ENCODE measurements around the gene STXBP1.

DNA sequence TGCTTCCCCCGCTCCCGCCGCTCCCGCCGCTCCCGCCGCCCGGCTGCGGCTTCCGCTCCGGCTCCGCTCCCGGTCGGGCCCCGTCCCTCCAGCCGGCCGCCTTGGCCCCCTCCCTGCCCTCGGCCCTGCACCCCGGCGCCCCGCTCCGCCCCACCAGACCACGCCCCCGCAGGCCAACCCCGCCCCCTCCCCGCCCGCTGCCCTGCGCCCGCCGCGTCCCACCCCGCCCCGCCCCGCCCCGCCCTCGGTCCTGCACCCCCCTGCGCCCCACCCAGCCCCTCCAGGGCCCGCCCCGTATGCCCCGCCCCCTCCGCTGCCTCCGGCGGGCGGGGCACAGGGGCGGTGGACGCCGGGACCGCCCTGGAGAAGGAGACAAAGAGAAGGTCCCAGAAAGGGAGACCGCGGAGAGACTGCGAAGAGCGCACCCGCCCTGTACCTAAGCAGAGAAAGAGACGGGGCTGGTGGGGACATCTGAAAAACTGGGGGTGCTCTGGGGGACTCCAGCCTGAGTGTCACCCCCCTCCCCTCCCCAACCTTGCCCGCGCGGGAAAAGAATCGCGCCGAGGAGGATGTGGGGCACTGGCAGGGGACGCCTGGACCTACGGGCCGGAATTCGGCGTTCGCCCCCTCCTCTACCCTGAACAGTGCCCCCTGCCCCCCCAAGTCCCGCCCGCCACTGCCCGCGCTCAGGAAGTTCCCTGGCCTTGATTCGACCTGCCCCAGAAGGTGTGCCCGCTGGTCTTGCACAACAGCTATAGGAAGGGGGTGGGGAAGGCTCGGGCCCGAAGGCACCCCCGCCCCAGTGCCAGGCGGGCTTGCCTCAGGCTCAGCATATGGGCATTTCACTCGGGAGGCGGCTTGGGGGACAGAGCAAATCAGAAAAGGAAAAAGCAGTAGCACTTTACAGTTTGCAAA, 42.8 kb upstream of the STXBP1 start:
- TF ChIP-seq, protein P1, sequence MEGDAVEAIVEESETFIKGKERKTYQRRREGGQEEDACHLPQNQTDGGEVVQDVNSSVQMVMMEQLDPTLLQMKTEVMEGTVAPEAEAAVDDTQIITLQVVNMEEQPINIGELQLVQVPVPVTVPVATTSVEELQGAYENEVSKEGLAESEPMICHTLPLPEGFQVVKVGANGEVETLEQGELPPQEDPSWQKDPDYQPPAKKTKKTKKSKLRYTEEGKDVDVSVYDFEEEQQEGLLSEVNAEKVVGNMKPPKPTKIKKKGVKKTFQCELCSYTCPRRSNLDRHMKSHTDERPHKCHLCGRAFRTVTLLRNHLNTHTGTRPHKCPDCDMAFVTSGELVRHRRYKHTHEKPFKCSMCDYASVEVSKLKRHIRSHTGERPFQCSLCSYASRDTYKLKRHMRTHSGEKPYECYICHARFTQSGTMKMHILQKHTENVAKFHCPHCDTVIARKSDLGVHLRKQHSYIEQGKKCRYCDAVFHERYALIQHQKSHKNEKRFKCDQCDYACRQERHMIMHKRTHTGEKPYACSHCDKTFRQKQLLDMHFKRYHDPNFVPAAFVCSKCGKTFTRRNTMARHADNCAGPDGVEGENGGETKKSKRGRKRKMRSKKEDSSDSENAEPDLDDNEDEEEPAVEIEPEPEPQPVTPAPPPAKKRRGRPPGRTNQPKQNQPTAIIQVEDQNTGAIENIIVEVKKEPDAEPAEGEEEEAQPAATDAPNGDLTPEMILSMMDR (IDR thresholded peaks at IDR 0.05; ENCODE audit: control extremely low read depth in 1 of 3, insufficient read depth in 1 of 3, low read depth in 1 of 3, low read length in 3 of 3) = no peak
- no peak for TF ChIP-seq BRCA1 (IDR thresholded peaks at IDR 0.05; ENCODE audit: low read depth, low read length)
- no peak for TF ChIP-seq MAFK (IDR thresholded peaks at IDR 0.05; ENCODE audit: low read depth, low read length)
- no peak for TF ChIP-seq GABPA (IDR thresholded peaks at IDR 0.05; ENCODE audit: borderline replicate concordance, insufficient read depth, low read length)
- TF ChIP-seq, protein P2, sequence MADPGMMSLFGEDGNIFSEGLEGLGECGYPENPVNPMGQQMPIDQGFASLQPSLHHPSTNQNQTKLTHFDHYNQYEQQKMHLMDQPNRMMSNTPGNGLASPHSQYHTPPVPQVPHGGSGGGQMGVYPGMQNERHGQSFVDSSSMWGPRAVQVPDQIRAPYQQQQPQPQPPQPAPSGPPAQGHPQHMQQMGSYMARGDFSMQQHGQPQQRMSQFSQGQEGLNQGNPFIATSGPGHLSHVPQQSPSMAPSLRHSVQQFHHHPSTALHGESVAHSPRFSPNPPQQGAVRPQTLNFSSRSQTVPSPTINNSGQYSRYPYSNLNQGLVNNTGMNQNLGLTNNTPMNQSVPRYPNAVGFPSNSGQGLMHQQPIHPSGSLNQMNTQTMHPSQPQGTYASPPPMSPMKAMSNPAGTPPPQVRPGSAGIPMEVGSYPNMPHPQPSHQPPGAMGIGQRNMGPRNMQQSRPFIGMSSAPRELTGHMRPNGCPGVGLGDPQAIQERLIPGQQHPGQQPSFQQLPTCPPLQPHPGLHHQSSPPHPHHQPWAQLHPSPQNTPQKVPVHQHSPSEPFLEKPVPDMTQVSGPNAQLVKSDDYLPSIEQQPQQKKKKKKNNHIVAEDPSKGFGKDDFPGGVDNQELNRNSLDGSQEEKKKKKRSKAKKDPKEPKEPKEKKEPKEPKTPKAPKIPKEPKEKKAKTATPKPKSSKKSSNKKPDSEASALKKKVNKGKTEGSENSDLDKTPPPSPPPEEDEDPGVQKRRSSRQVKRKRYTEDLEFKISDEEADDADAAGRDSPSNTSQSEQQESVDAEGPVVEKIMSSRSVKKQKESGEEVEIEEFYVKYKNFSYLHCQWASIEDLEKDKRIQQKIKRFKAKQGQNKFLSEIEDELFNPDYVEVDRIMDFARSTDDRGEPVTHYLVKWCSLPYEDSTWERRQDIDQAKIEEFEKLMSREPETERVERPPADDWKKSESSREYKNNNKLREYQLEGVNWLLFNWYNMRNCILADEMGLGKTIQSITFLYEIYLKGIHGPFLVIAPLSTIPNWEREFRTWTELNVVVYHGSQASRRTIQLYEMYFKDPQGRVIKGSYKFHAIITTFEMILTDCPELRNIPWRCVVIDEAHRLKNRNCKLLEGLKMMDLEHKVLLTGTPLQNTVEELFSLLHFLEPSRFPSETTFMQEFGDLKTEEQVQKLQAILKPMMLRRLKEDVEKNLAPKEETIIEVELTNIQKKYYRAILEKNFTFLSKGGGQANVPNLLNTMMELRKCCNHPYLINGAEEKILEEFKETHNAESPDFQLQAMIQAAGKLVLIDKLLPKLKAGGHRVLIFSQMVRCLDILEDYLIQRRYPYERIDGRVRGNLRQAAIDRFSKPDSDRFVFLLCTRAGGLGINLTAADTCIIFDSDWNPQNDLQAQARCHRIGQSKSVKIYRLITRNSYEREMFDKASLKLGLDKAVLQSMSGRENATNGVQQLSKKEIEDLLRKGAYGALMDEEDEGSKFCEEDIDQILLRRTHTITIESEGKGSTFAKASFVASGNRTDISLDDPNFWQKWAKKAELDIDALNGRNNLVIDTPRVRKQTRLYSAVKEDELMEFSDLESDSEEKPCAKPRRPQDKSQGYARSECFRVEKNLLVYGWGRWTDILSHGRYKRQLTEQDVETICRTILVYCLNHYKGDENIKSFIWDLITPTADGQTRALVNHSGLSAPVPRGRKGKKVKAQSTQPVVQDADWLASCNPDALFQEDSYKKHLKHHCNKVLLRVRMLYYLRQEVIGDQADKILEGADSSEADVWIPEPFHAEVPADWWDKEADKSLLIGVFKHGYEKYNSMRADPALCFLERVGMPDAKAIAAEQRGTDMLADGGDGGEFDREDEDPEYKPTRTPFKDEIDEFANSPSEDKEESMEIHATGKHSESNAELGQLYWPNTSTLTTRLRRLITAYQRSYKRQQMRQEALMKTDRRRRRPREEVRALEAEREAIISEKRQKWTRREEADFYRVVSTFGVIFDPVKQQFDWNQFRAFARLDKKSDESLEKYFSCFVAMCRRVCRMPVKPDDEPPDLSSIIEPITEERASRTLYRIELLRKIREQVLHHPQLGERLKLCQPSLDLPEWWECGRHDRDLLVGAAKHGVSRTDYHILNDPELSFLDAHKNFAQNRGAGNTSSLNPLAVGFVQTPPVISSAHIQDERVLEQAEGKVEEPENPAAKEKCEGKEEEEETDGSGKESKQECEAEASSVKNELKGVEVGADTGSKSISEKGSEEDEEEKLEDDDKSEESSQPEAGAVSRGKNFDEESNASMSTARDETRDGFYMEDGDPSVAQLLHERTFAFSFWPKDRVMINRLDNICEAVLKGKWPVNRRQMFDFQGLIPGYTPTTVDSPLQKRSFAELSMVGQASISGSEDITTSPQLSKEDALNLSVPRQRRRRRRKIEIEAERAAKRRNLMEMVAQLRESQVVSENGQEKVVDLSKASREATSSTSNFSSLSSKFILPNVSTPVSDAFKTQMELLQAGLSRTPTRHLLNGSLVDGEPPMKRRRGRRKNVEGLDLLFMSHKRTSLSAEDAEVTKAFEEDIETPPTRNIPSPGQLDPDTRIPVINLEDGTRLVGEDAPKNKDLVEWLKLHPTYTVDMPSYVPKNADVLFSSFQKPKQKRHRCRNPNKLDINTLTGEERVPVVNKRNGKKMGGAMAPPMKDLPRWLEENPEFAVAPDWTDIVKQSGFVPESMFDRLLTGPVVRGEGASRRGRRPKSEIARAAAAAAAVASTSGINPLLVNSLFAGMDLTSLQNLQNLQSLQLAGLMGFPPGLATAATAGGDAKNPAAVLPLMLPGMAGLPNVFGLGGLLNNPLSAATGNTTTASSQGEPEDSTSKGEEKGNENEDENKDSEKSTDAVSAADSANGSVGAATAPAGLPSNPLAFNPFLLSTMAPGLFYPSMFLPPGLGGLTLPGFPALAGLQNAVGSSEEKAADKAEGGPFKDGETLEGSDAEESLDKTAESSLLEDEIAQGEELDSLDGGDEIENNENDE (IDR thresholded peaks at IDR 0.05; ENCODE audit: insufficient replicate concordance, low read length) = no peak
- TF ChIP-seq CHD2 (IDR thresholded peaks at IDR 0.05; ENCODE audit: low read length) = no peak
